Upper lobe of left lung (tissue), 4 donors: ENCODE measurements around the gene TMEM232.

Source experiments
- EP300 ChIP-seq, 4 donors: sonication (generic); formaldehyde crosslinking; IDR thresholded peaks; one replicate each; pipeline ENCODE4 v1.5.1; 2017; ENCODE audit warnings: antibody characterized with exemption in 4 of 4, control low read depth in 2 of 4
- POLR2A ChIP-seq, 4 donors: fragments of 450-650 bp; IDR thresholded peaks; one replicate each; pipeline ENCODE4 v1.5.1; 2016 to 2017; ENCODE audit warnings: antibody characterized with exemption in 4 of 4, mild to moderate bottlenecking in 2 of 4
- POLR2AphosphoS5 ChIP-seq, 2 donors: sonication (generic); formaldehyde crosslinking; IDR thresholded peaks; one replicate each; pipeline ENCODE4 v1.5.1; 2017; ENCODE audit warnings: antibody characterized with exemption in 2 of 2
- TF ChIP-seq, protein P1 (sequence below), 6 experiments: fragments of 450-650 bp in 4 of 6; fragments of 200-600 bp in 2 of 6; sonication (generic) in 2 of 6; IDR thresholded peaks; one replicate each; pipeline ENCODE4 v1.5.1; 2016 to 2019; ENCODE audit warnings: antibody characterized with exemption in 6 of 6

DNA sequence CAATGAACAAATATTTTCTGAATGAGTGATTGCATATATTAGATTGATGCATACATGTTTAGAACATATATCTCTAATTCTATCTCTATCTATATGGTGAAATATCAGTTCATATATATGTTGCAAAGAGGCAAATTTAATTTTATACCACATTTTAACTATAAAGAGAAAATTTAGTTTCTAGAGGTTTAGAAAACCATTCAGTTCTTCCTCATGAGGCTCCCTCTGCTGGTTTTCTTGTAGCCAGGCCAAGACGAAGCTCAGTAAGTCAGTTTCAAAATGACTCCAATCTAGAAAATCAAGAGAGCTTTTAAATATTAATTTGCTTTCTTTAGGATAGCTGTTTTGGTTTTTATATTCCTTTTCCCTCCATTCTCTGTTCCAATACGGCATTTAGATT, 312.1 kb downstream of the TMEM232 start:
- TF ChIP-seq, protein P1, sequence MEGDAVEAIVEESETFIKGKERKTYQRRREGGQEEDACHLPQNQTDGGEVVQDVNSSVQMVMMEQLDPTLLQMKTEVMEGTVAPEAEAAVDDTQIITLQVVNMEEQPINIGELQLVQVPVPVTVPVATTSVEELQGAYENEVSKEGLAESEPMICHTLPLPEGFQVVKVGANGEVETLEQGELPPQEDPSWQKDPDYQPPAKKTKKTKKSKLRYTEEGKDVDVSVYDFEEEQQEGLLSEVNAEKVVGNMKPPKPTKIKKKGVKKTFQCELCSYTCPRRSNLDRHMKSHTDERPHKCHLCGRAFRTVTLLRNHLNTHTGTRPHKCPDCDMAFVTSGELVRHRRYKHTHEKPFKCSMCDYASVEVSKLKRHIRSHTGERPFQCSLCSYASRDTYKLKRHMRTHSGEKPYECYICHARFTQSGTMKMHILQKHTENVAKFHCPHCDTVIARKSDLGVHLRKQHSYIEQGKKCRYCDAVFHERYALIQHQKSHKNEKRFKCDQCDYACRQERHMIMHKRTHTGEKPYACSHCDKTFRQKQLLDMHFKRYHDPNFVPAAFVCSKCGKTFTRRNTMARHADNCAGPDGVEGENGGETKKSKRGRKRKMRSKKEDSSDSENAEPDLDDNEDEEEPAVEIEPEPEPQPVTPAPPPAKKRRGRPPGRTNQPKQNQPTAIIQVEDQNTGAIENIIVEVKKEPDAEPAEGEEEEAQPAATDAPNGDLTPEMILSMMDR (IDR thresholded peaks at IDR 0.05), result peak in 1 of 6 experiments; percentile 13
- TF ChIP-seq POLR2A (IDR thresholded peaks at IDR 0.05) (no peak), POLR2AphosphoS5 (IDR thresholded peaks at IDR 0.05) (no peak), EP300 (IDR thresholded peaks at IDR 0.05) (no peak)
